T-cell (primary cell): ENCODE results near the gene ARL6IP1. TPM values are rescaled to one million over a fixed set of nuclear protein-coding genes. Genes with fewer than 3 reads are reported as not detected.

ENCODE experiments used
- ATAC-seq, 4 experiments: fragments of 200-7000 bp in 3 of 4; fragments of 150-1000 bp in 1 of 4; cut with Tn5 transposase; replicated peaks in 1 of 4; 1 replicate in 3 of 4; 2 replicates in 1 of 4; pipeline ENCODE4 v1.10.0; 2021; ENCODE audit warnings: moderate library complexity in 3 of 4, mild to moderate bottlenecking in 2 of 4, moderate number of reproducible peaks in 1 of 4
- CTCF ChIA-PET, 2 donors: fragments of 300-600 bp; sonication (Branson Sonifier 250); formaldehyde crosslinking; loops; one replicate each; lab custom pipeline; 2022; ENCODE audit warnings: antibody characterized with exemption in 2 of 2; lab: Charles Lee
- POLR2A ChIA-PET, 2 donors: fragments of 300-600 bp; sonication (Branson Sonifier 250); formaldehyde crosslinking; loops; one replicate each; lab custom pipeline; 2022; ENCODE audit warnings: antibody characterized with exemption in 2 of 2; lab: Charles Lee
- DNase-seq, 35 experiments: peaks; one replicate each; pipeline versions ENCODE4 v3.0.0 to v3.0.0-alpha.2; 2013 to 2023
- H3K27ac ChIP-seq: one replicate; pipeline ENCODE4 v1.5.1; 2013; ENCODE audit warnings: low read length
- H3K27me3 ChIP-seq, 2 experiments: replicated peaks in 1 of 2; 1 replicate in 1 of 2; 2 replicates in 1 of 2; pipeline versions ENCODE4 v1.6.1 to v1.7.0; 2013; ENCODE audit warnings: low read length in 1 of 2, mixed read lengths in 1 of 2; ENCODE audit not compliant: control insufficient read depth in 2 of 2, insufficient read depth in 2 of 2; ENCODE audit errors: extremely low read depth in 1 of 2
- H3K36me3 ChIP-seq, 2 donors: 1 replicate in 1 of 2; 2 replicates in 1 of 2; pipeline versions ENCODE4 v1.6.1 to v1.7.0; 2013; ENCODE audit warnings: low read length in 1 of 2; ENCODE audit not compliant: control insufficient read depth in 2 of 2, insufficient read depth in 1 of 2; ENCODE audit errors: extremely low read depth in 1 of 2
- H3K4me1 ChIP-seq, 2 experiments: 1 replicate in 1 of 2; 2 replicates in 1 of 2; pipeline versions ENCODE4 v1.6.1 to v1.7.0; 2013; ENCODE audit warnings: low read length in 2 of 2, mixed read lengths in 1 of 2; ENCODE audit not compliant: insufficient read depth in 2 of 2, control insufficient read depth in 1 of 2; ENCODE audit errors: extremely low read depth in 1 of 2
- H3K4me3 ChIP-seq, 2 donors: 1 replicate in 1 of 2; 2 replicates in 1 of 2; pipeline versions ENCODE4 v1.5.1 to v1.7.0; 2013; ENCODE audit warnings: mild to moderate bottlenecking in 2 of 2, low read length in 1 of 2, moderate library complexity in 1 of 2; ENCODE audit not compliant: control insufficient read depth in 1 of 2; ENCODE audit errors: extremely low read depth in 1 of 2
- H3K9me3 ChIP-seq: 2 replicates; pipeline ENCODE4 v1.7.0; 2013
- H3K27ac Mint-ChIP-seq, 2 donors: one replicate each; pipeline ENCODE4 v1.8.0; 2020 to 2021; ENCODE audit warnings: mild to moderate bottlenecking in 2 of 2, mixed read lengths in 2 of 2
- H3K27me3 Mint-ChIP-seq, 2 donors: one replicate each; pipeline ENCODE4 v1.8.0; 2021 to 2022; ENCODE audit warnings: mixed read lengths in 2 of 2
- H3K36me3 Mint-ChIP-seq: one replicate; pipeline ENCODE4 v1.8.0; 2021; ENCODE audit warnings: mixed read lengths
- H3K4me1 Mint-ChIP-seq, 3 donors: one replicate each; pipeline ENCODE4 v1.8.0; 2020 to 2022; ENCODE audit warnings: mixed read lengths in 3 of 3, mild to moderate bottlenecking in 1 of 3
- H3K4me3 Mint-ChIP-seq, 3 donors: one replicate each; pipeline ENCODE4 v1.8.0; 2020 to 2022; ENCODE audit warnings: mild to moderate bottlenecking in 3 of 3, mixed read lengths in 3 of 3, moderate library complexity in 3 of 3
- H3K9me3 Mint-ChIP-seq, 3 donors: one replicate each; pipeline ENCODE4 v1.8.0; 2020 to 2022; ENCODE audit warnings: mixed read lengths in 3 of 3
- WGBS: methylation state at CpG from one replicate; pipeline ENCODE4 v1.1.5; 2013; ENCODE audit warnings: missing lambda C conversion rate; ENCODE audit not compliant: insufficient coverage; 5-methylcytosine and 5-hydroxymethylcytosine counted together
- total RNA-seq, 35 experiments: library from RNA in 6 of 35; stranded (reverse) in 6 of 35; fragments of 120-200 nt in 1 of 35; gene quantifications; one replicate each; pipeline versions ENCODE4 v1.2.1 to v1.2.4 and lab custom pipeline; 2013 to 2026

ARL6IP1 gene
- total RNA-seq, 5 donors from 2014 or later (not counting 1 experiment from before 2014, with no cell fraction given): 78.8 to 122 (median 89.5) TPM

DNA sequence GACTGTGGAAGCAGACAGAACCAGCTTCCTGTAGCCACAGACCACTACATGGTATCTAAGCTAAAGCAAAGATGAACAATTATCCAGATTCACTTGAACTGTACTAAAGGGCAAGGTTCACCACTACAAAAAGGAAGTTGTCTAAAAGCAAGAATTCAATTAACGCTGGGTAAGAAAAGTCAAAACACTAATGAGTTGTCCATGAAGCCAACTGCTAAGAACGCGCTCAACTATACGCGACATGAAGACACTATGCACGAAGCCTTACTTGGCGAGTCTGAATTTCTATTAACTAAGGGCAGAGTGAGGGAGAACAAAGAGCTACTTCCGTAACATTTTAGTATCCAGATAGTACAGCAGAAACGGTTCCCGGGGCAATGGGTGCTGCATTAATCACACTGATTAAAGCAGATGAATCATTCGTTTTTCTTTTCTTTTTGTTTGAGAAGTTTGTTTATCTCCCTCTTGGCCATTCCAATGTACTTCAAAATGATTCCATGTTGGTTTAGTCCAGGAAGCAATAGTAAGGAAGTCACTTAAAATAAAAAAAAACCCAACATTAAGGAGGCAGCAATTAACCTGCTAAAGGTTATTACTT is 8.4 kb downstream of the ARL6IP1 start:
- H3K27ac ChIP-seq: no peak overlapping the region
- ChIA-PET POLR2A (interaction anchor here (1.0 kb wide), 2 partner anchors 9 kb away, joined by 3 to 7 read pairs; partner anchors contain the start of gene ARL6IP1 (in 2 of the 2)), CTCF (interaction anchor here in 1 of 2 donors (7.1 kb wide), 1 partner anchor 8 kb away, joined by 86 read pairs; the partner anchor contains the start of gene ARL6IP1)
- peaks cover 5 to 54% of the 10 kb centered on the region in 2 donors for H3K36me3 ChIP-seq
- H3K9me3 Mint-ChIP-seq: no peaks in the 10 kb centered on the region
- H3K4me1 Mint-ChIP-seq: peaks cover 23 to 34% (median 34%) of the 10 kb centered on the region in 3 donors
- H3K27me3 ChIP-seq: no peaks in the 10 kb centered on the region
- H3K4me1 ChIP-seq: peaks cover 8 to 19% of the 10 kb centered on the region in 2 experiments
- H3K36me3 Mint-ChIP-seq: peaks cover 47% of the 10 kb centered on the region
- no peak overlapping the region for H3K4me3 Mint-ChIP-seq
- 97% methylated on average over 5 of the region's 11 CpGs for WGBS
- no peaks in the 10 kb centered on the region for H3K9me3 ChIP-seq
- ATAC-seq (no peak), DNase-seq (no peak)
- H3K4me3 ChIP-seq: no peak overlapping the region
- no peaks in the 10 kb centered on the region for H3K27me3 Mint-ChIP-seq
- H3K27ac Mint-ChIP-seq: no peak overlapping the region

DNA sequence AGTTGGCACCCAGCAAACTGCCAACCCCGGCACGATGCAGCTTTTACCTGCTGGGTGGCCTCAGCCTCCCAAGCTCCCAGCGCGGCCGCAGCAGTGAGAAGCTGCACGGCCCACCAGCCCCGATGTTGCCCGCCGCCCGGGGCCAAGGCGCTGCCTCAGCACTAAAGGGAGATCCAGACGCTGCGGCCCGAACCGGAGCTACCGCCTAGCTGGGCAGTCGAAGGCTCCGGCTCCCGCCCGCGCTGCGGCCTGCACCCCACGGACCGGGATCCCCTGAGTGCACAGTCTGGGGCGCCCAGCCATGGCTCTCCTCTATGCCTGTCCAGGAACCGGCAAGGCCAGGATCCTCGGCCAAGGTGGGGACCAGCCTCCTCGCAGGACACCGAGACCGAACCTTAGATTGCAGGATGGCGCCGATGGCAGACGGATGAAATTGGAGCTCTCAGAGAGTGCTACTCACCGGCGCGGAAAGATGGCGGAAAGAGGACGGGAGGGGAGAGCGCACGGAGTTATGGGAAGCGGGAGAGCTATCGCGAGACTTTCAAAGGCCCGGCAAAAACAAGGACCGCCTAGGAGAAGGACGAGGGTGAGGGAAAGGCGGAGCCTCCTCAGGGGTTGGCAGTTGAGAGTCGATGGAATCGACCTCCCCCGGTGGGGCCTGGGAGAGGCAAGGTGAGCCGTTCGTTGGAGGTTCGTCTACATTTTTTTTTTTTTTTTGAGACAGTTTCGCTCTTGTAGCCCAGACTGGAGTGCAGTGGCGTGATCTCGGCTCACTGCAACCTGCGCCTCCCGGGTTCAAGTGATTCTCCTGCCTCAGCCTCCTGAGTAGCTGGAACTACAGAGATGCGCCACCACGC is 11.3 kb downstream of the ARL6IP1 start, which contains the start of gene RPS15A:
RPS15A (minus strand) TSS at position 485 of the 857 bp plus-strand sequence. CDS start 1,221 bp downstream, outside the sequence.
- H3K4me3 Mint-ChIP-seq: peak within 1 kb of the TSS; percentile 90 to 97 (median 96)
- CTCF ChIA-PET: interaction anchor here (0.5 to 7.1 kb wide), 9 partner anchors 9 to 932 kb away, joined by 3 to 86 read pairs (median 4); partner anchors contain the start of genes ARL6IP1 (in 1 of the 2) and COQ7 (in 1 of the 2)
- peak; percentile 79 to 98 (median 93) for DNase-seq
- peak within 1 kb of the TSS; percentile 83 to 93 for H3K27ac Mint-ChIP-seq
- no peaks in the 10 kb centered on the region for H3K9me3 ChIP-seq
- H3K36me3 Mint-ChIP-seq: peaks cover 51% of the 10 kb centered on the region
- peak within 1 kb of the TSS; percentile 98 for H3K4me3 ChIP-seq
- under 1% methylated on average over 54 of the region's 60 CpGs for WGBS
- peak; percentile 97 to 99 (median 98) for ATAC-seq
- H3K27me3 Mint-ChIP-seq: no peaks in the 10 kb centered on the region
- no peaks in the 10 kb centered on the region for H3K9me3 Mint-ChIP-seq
- H3K4me1 ChIP-seq: peaks cover 18 to 47% of the 10 kb centered on the region in 2 experiments
- peaks cover 51 to 52% (median 52%) of the 10 kb centered on the region in 3 donors for H3K4me1 Mint-ChIP-seq
- POLR2A ChIA-PET: interaction anchor here (0.6 to 1.5 kb wide), 7 partner anchors 11 to 765 kb away, joined by 3 to 42 read pairs (median 4); partner anchors contain the start of genes ARL6IP1 (in 2 of the 2), COQ7 (in 1 of the 2) and VPS35L (in 1 of the 2)
- H3K27me3 ChIP-seq: no peaks in the 10 kb centered on the region
- peak within 1 kb of the TSS; percentile 69 for H3K27ac ChIP-seq
- peaks cover 9 to 62% of the 10 kb centered on the region in 2 donors for H3K36me3 ChIP-seq

DNA sequence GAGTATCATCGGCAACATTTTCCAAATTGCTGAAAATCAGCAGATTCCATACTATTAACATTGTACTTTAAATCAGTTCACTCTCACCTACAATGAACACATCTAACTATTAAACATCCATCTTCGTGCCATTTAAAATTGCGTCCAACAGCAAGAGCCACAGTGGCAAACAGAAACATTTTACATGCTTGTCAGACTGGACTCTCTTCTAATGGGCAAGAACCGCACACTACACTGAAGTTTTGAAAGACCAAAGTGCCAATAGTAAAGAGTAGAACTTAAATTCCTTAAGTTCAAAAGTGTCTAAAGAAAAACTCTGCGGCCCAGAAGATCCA is 11.9 kb downstream of the ARL6IP1 start:
- POLR2A ChIA-PET: interaction anchor here (1.5 kb wide), 2 partner anchors 11 to 12 kb away, joined by 12 to 42 read pairs; partner anchors contain the start of gene ARL6IP1 (in 2 of the 2)
- H3K4me3 ChIP-seq: peak overlapping the region; percentile 98
- peak overlapping the region; percentile 83 to 93 for H3K27ac Mint-ChIP-seq
- H3K4me3 Mint-ChIP-seq: peak overlapping the region; percentile 90 to 97 (median 96)
- peaks cover 11 to 63% of the 10 kb centered on the region in 2 donors for H3K36me3 ChIP-seq
- no peak for ATAC-seq
- peaks cover 18 to 53% of the 10 kb centered on the region in 2 experiments for H3K4me1 ChIP-seq
- CTCF ChIA-PET: interaction anchor here (0.5 to 7.1 kb wide), 5 partner anchors 12 to 230 kb away, joined by 3 to 86 read pairs (median 3); partner anchors contain the start of gene ARL6IP1 (in 1 of the 2)
- peaks cover 57% of the 10 kb centered on the region for H3K36me3 Mint-ChIP-seq
- WGBS: 0% methylated on average over 2 of the region's 5 CpGs
- no peak for DNase-seq
- H3K27me3 ChIP-seq: no peaks in the 10 kb centered on the region
- peaks cover 55 to 58% (median 57%) of the 10 kb centered on the region in 3 donors for H3K4me1 Mint-ChIP-seq
- H3K27me3 Mint-ChIP-seq: no peaks in the 10 kb centered on the region
- no peaks in the 10 kb centered on the region for H3K9me3 ChIP-seq
- no peaks in the 10 kb centered on the region for H3K9me3 Mint-ChIP-seq
- H3K27ac ChIP-seq: peak overlapping the region; percentile 69

DNA sequence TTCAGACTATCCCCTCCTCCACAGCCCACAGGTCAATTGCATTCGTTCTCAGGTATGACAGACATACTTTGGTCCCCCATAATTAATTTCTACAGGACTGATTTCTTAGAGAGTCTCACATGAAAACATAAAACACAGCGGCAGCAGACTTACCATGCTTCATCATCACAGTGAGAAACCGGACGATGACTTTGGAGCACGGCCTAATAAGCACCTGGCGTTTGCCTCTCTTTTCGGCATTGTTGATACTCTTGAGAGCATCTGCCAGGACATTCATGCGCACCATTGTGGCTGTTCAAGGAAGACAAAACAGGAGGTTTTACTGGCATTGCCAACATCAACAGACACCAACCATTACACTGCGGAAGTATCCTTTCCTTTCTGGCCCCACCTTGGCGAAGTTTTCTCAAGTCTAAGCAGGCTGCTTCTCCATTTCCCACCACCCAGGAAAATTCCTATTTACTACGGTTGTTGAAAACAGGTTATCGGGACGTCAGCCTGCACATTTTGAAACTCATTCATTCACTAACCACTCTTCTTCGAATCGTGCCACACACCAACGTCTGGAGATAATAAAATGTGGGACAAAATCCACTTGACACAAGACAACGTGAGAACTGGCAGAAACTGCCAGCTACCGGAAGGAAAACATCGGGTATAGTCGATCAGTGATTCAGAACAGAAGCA is 12.4 kb downstream of the ARL6IP1 start:
- ChIA-PET POLR2A (interaction anchor here (0.7 to 1.5 kb wide), 5 partner anchors 12 to 19 kb away, joined by 3 to 42 read pairs (median 5); partner anchors contain the start of gene ARL6IP1 (in 2 of the 2)), CTCF (interaction anchor here (0.5 to 7.1 kb wide), 2 partner anchors 12 to 52 kb away, joined by 4 to 86 read pairs; partner anchors contain the start of gene ARL6IP1 (in 1 of the 2))
- peak overlapping the region; percentile 90 to 97 (median 96) for H3K4me3 Mint-ChIP-seq
- Histone ChIP-seq H3K4me3 (peak overlapping the region; percentile 98), H3K36me3 (peaks cover 11 to 63% of the 10 kb centered on the region in 2 donors), H3K9me3 (no peaks in the 10 kb centered on the region), H3K27me3 (no peaks in the 10 kb centered on the region), H3K27ac (peak overlapping the region; percentile 69), H3K4me1 (peaks cover 18 to 58% of the 10 kb centered on the region in 2 experiments)
- no peaks in the 10 kb centered on the region for H3K9me3 Mint-ChIP-seq
- H3K27ac Mint-ChIP-seq: peak overlapping the region; percentile 83 to 93
- no peaks in the 10 kb centered on the region for H3K27me3 Mint-ChIP-seq
- H3K4me1 Mint-ChIP-seq: peaks cover 55 to 61% (median 61%) of the 10 kb centered on the region in 3 donors
- WGBS: 10% methylated on average over 18 of the region's 20 CpGs
- ATAC-seq (no peak), DNase-seq (no peak)
- peaks cover 56% of the 10 kb centered on the region for H3K36me3 Mint-ChIP-seq

DNA sequence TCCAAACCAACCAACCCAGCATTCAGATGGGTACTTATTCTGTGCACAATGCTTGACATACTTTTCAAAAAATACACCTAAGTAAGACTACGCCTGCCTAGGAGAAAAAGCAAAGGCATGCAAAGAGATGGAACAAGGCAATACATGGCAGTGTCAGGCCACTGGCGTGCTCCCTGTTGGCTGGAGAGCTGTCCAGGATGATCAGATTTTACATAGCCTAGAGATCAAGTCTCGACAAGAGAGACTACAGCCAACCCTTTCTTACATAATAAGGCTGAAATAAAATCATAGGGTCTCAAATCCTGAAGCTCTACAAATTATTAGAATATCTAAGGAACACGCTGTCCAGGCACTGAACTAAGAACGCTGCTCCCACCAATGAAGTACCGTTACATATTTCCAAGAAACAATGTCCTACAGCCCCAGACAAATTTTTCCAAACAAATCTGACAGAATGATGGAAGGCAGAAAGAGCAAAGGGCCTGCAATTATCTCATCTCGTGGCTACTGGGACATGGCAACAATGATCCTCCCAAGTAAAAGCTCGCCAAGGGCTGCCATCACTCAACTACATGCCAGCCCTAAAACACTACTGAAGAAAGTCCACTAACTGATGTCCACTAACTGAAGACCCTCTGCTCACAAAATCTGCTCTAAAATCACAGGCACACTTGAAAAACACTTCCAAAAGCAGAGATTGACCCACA is 16.3 kb downstream of the ARL6IP1 start:
- Mint-ChIP-seq H3K4me3 (peak overlapping the region in 2 of 3 donors; percentile 7 to 13), H3K9me3 (no peaks in the 10 kb centered on the region), H3K27ac (peak overlapping the region; percentile 40 to 60), H3K36me3 (peaks cover 57% of the 10 kb centered on the region), H3K4me1 (peaks cover 50 to 66% (median 65%) of the 10 kb centered on the region in 3 donors), H3K27me3 (no peaks in the 10 kb centered on the region)
- DNase-seq (no peak), ATAC-seq (no peak)
- Histone ChIP-seq H3K4me1 (peaks cover 18 to 59% of the 10 kb centered on the region in 2 experiments), H3K27ac (peak overlapping the region; percentile 5), H3K9me3 (no peaks in the 10 kb centered on the region), H3K36me3 (peaks cover 5 to 61% of the 10 kb centered on the region in 2 donors), H3K4me3 (no peak overlapping the region), H3K27me3 (no peaks in the 10 kb centered on the region)
- WGBS: 69% methylated on average over 4 of the region's 8 CpGs
- CTCF ChIA-PET: no interaction called here
- POLR2A ChIA-PET: no interaction called here
